Kidney (tissue), 14 donors: ENCODE data around the gene IFI30. TPM values are rescaled to one million over a fixed set of nuclear protein-coding genes. Genes with fewer than 3 reads are reported as not detected.

Source experiments
- DNase-seq, 5 donors: peaks; one replicate each; pipeline ENCODE4 v3.0.0-alpha.2; 2013 to 2020
- FAIRE-seq: peaks from 2 replicates; lab custom pipeline; 2012; peaks lifted over from hg19 to GRCh38; lab: Jason Lieb, UNC
- H3K27ac ChIP-seq, 2 donors: one replicate each; pipeline ENCODE4 v1.7.0; 2013; ENCODE audit warnings: low read depth in 2 of 2, low read length in 2 of 2, inconsistent platforms in 1 of 2
- H3K27me3 ChIP-seq: one replicate; pipeline ENCODE4 v1.7.1; 2013; ENCODE audit warnings: low read length, inconsistent platforms; ENCODE audit not compliant: control insufficient read depth, insufficient read depth
- H3K36me3 ChIP-seq, 3 donors: one replicate each; pipeline versions ENCODE4 v1.7.0 to v1.7.1; 2013; ENCODE audit warnings: low read length in 3 of 3, control low read depth in 1 of 3, inconsistent platforms in 1 of 3; ENCODE audit not compliant: insufficient read depth in 3 of 3, control insufficient read depth in 2 of 3
- H3K4me1 ChIP-seq, 3 donors: one replicate each; pipeline versions ENCODE4 v1.7.0 to v1.7.1; 2013; ENCODE audit warnings: low read length in 3 of 3, inconsistent platforms in 1 of 3, low read depth in 1 of 3; ENCODE audit not compliant: control insufficient read depth in 2 of 3, insufficient read depth in 2 of 3
- H3K4me3 ChIP-seq, 3 donors: one replicate each; pipeline versions ENCODE4 v1.7.0 to v1.8.1; 2013; ENCODE audit warnings: low read length in 3 of 3, control low read depth in 1 of 3, inconsistent platforms in 1 of 3
- H3K9ac ChIP-seq, 3 donors: one replicate each; pipeline versions ENCODE4 v1.7.0 to v1.7.1; 2013; ENCODE audit warnings: low read length in 3 of 3, control low read depth in 1 of 3, inconsistent platforms in 1 of 3
- H3K9me3 ChIP-seq, 3 donors: one replicate each; pipeline versions ENCODE4 v1.7.0 to v1.7.1; 2013; ENCODE audit warnings: low read length in 3 of 3, control low read depth in 1 of 3, inconsistent platforms in 1 of 3; ENCODE audit not compliant: control insufficient read depth in 2 of 3, insufficient read depth in 1 of 3
- CTCF ChIP-seq: IDR thresholded peaks from 3 replicates; pipeline ENCODE4 v1.5.1; 2012; ENCODE audit warnings: mild to moderate bottlenecking, moderate library complexity, borderline replicate concordance; ENCODE audit not compliant: insufficient read depth; ENCODE audit errors: extremely low read depth
- intact Hi-C: fragments of 100-400 bp; cut with DNase I; formaldehyde crosslinking; loops from one replicate; pipeline ENCODE4 v1.11.1; 2022
- polyA plus RNA-seq: library from polyadenylated mRNA; stranded (reverse); fragments of 350-450 nt; fragmentation: Illumina TruSeq; extraction: RNeasy Lipid Tissue Mini Kit (QIAGEN cat#74804); gene quantifications from one replicate; pipeline ENCODE4 v1.2.3, GENCODE V29; 2014; ENCODE audit warnings: low read depth, low replicate concordance; ENCODE audit not compliant: insufficient read depth
- total RNA-seq: library from RNA; stranded (reverse); fragmentation: NEBNext Ultra II Directional; extraction: Animal tissue kit (Norgen Biotek cat#: 25700); gene quantifications from one replicate; pipeline ENCODE4 v1.2.1, GENCODE V29; 2021
- donor health status: control.
- donor health status: control.
- donor health status: control.
- donor health status: control.
- donor health status: control.
- donor health status: DM: yes; HTN: yes; CAD: no.
- donor health status: Normal renal cell carcinoma (clear cell type).

The IFI30 gene
- total and polyA plus RNA-seq, 2 donors from 2014 or later, result 109 to 173 TPM

- TF ChIP-seq CTCF, result no peak
- Histone ChIP-seq H3K9ac (no peak overlapping the region), H3K4me3 (no peak overlapping the region), H3K27me3 (no peaks in the 10 kb centered on the region), H3K36me3 (peaks cover 0 to 26% (median 7%) of the 10 kb centered on the region in 3 donors), H3K4me1 (peaks cover 0 to 11% (median 4%) of the 10 kb centered on the region in 3 donors), H3K9me3 (no peaks in the 10 kb centered on the region), H3K27ac (no peak overlapping the region)
- DNase-seq (no peak), FAIRE-seq (no peak)
- intact Hi-C loops, result no loop called here
These were observed 35.8 kb upstream of the IFI30 start for GRCh38 chr19:18137657-18138339.

DNA sequence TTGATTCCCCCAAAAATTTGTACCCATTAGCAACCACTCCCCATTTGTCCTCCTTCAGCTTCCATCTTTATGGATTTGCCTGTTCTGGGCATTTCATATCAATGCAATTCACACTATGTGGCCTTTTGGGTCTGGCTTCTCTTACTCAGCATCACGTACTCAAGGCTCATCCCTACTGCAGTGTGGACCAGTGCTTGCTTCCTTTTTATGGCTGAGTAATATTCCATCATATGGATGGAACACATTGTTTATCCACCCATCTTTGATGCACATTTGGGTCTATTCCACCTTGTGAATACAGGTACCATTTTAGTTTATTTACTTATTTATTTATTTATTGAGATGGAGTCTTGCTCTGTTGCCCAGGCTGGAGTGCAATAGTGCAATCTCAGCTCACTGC, 33.1 kb upstream of the IFI30 start:
- no peak overlapping the region for H3K4me3 ChIP-seq
- no peak overlapping the region for H3K9ac ChIP-seq
- no peak for FAIRE-seq
- H3K27me3 ChIP-seq, result no peaks in the 10 kb centered on the region
- H3K36me3 ChIP-seq, result peaks cover 2 to 37% (median 13%) of the 10 kb centered on the region in 3 donors
- intact Hi-C loops, result no loop called here
- no peaks in the 10 kb centered on the region for H3K9me3 ChIP-seq
- DNase-seq, result no peak
- no peak overlapping the region for H3K27ac ChIP-seq
- H3K4me1 ChIP-seq, result peaks cover 0 to 9% (median 3%) of the 10 kb centered on the region in 3 donors
- no peak for TF ChIP-seq CTCF

DNA sequence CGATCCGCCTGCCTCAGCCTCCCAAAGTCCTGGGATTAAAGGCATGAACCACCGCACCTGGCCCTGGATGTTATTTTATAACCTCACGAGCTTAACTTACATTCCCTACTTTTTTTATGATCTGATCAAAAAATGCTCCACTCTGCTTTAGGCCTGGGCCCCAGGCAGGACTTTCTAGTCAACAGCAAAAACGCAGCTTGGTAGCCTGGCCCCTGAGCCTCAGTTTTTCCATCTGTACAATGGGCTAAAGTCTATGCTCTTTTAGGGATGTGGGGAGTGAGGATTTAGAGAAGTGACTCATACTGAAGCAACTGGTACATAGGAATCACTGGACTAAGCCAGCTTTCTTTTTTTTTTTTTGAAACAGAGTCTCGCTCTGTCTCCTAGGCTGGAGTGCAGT, 32.6 kb upstream of the IFI30 start:
- Histone ChIP-seq H3K9me3 (no peaks in the 10 kb centered on the region), H3K27me3 (no peaks in the 10 kb centered on the region), H3K27ac (no peak overlapping the region), H3K9ac (no peak overlapping the region), H3K4me1 (peaks cover 0 to 3% (median 0%) of the 10 kb centered on the region in 3 donors), H3K36me3 (peaks cover 2 to 41% (median 14%) of the 10 kb centered on the region in 3 donors), H3K4me3 (no peak overlapping the region)
- DNase-seq (no peak), FAIRE-seq (no peak)
- no peak for TF ChIP-seq CTCF
- intact Hi-C loops, result no loop called here

GRCh38 chr19:18143902-18144301, 29.7 kb upstream of the IFI30 start:
- TF ChIP-seq CTCF, result no peak
- intact Hi-C loops, result no loop called here
- Histone ChIP-seq H3K27ac (no peak overlapping the region), H3K36me3 (peaks cover 2 to 34% (median 16%) of the 10 kb centered on the region in 3 donors), H3K9me3 (no peaks in the 10 kb centered on the region), H3K4me1 (no peaks in the 10 kb centered on the region), H3K27me3 (no peaks in the 10 kb centered on the region), H3K4me3 (no peak overlapping the region), H3K9ac (no peak overlapping the region)
- FAIRE-seq (no peak), DNase-seq (no peak)
